Activated CD4-positive, alpha-beta T cell treated with anti-CD3 and anti-CD28 coated beads, Interleukin-2, amount 10 ng/mL, durations not matched to agents 7 days and 5 days (primary cell): ENCODE results near the gene DOK5. TPM values are rescaled to one million over a fixed set of nuclear protein-coding genes. Genes with fewer than 3 reads are reported as not detected.

Experiments used
- CTCF ChIA-PET: fragments of 350-600 bp; sonication (Branson Sonifier 250); formaldehyde crosslinking; loops from one replicate; lab custom pipeline; 2021; ENCODE audit warnings: antibody characterized with exemption; lab: Charles Lee
- POLR2A ChIA-PET: fragments of 350-600 bp; sonication (Branson Sonifier 250); formaldehyde crosslinking; loops from one replicate; lab custom pipeline; 2021; ENCODE audit warnings: antibody characterized with exemption; lab: Charles Lee
- DNase-seq: peaks from one replicate; pipeline ENCODE4 v3.0.0-alpha.2; 2020
- H3K27ac Mint-ChIP-seq: one replicate; pipeline ENCODE4 v1.8.0; 2021; ENCODE audit warnings: mild to moderate bottlenecking, moderate library complexity, mixed read lengths
- H3K27me3 Mint-ChIP-seq: one replicate; pipeline ENCODE4 v1.8.0; 2021; ENCODE audit warnings: mixed read lengths
- H3K36me3 Mint-ChIP-seq: one replicate; pipeline ENCODE4 v1.8.0; 2021; ENCODE audit warnings: low read depth, mixed read lengths
- H3K4me1 Mint-ChIP-seq: one replicate; pipeline ENCODE4 v1.8.0; 2021; ENCODE audit warnings: mixed read lengths
- H3K4me3 Mint-ChIP-seq: one replicate; pipeline ENCODE4 v1.8.0; 2021; ENCODE audit warnings: mild to moderate bottlenecking, moderate library complexity, mixed read lengths
- H3K9me3 Mint-ChIP-seq: one replicate; pipeline ENCODE4 v1.8.0; 2021; ENCODE audit warnings: mixed read lengths
- total RNA-seq, 2 experiments: library from RNA; stranded (reverse); gene quantifications; one replicate each; pipeline ENCODE4 v1.2.3, GENCODE V29; 2021

DOK5 gene
- total RNA-seq, 2 experiments from 2014 or later = not detected

DNA sequence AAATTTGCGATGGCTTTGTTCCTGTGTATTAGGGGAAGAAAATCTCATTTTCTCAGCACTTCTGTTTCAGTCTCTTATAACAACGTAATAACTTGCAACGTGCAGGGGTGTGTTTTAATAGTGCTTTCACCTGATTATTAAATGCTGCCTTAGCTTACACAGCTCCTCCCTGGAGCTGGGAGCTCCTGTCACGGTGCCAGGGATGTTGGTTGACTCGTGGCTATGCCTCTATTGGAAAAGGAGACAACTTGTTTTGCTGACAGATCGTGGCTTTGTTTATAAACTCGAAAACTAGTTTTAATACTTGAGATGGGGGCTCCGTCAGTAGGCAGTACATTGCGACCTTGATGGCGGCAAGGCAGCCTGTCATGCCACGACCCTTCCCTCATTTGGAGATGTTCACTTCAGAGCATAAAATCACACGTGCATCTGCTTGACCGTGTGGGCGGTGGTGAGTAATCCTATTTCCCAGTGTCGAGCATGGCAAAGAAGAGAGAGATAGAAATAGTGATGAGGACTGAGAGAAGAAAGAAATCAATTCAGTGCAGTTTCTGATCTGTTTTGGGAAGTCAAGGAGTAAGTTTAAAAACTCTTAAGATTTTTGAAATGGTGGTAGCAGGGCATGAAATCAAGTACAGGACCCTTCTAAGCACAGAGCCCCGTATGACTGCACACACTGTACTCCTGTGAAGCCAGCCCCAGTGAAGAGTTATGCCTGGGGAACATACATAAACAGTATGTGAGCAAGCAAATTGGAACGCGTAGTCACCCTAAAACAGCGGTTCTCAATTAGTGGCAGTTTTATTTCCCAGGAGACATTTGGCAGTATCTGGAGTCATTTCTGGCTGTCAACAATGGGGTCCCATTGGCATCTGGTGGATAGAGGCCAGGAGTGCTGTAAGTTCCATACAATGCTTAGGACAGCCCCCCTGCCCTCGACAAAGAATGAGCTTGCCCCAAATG lies 147.2 kb downstream of the DOK5 start:
- H3K4me1 Mint-ChIP-seq = no peaks in the 10 kb centered on the region
- no peak overlapping the region for H3K4me3 Mint-ChIP-seq
- H3K36me3 Mint-ChIP-seq = no peaks in the 10 kb centered on the region
- no peaks in the 10 kb centered on the region for H3K9me3 Mint-ChIP-seq
- POLR2A ChIA-PET = no interaction called here
- DNase-seq = no peak
- no peaks in the 10 kb centered on the region for H3K27me3 Mint-ChIP-seq
- CTCF ChIA-PET = no interaction called here
- no peak overlapping the region for H3K27ac Mint-ChIP-seq

DNA sequence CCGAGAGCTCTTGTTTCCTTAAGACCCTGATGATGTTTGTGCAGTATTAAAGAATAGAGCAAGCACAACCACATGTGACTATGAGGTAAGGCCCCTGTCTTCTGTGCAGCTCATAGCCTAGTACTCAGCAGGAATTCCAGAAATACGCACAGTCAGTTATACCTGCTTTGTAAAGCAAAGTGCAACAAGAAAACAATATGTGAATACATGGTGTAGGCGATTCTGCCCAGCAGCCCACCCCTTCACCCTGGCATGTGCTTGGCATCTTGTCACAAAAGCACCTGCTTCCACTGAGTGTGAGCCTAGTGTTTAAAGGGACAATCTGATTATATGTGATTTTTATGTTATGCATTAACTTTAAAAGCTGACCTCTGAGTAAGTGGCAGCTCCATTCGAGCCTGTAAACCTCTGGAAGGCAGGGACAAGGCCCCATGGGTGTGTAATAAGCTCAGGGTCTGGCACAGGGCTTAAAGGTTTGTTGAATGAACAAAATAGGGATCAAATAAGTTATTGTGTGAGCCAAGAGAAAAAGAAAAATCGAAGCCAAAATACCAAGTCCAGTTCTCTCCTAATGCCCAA lies 148.7 kb downstream of the DOK5 start:
- Mint-ChIP-seq H3K27ac (no peak overlapping the region), H3K27me3 (no peaks in the 10 kb centered on the region), H3K4me3 (no peak overlapping the region), H3K36me3 (no peaks in the 10 kb centered on the region), H3K4me1 (no peaks in the 10 kb centered on the region), H3K9me3 (no peaks in the 10 kb centered on the region)
- ChIA-PET POLR2A (no interaction called here), CTCF (no interaction called here)
- no peak for DNase-seq

DNA sequence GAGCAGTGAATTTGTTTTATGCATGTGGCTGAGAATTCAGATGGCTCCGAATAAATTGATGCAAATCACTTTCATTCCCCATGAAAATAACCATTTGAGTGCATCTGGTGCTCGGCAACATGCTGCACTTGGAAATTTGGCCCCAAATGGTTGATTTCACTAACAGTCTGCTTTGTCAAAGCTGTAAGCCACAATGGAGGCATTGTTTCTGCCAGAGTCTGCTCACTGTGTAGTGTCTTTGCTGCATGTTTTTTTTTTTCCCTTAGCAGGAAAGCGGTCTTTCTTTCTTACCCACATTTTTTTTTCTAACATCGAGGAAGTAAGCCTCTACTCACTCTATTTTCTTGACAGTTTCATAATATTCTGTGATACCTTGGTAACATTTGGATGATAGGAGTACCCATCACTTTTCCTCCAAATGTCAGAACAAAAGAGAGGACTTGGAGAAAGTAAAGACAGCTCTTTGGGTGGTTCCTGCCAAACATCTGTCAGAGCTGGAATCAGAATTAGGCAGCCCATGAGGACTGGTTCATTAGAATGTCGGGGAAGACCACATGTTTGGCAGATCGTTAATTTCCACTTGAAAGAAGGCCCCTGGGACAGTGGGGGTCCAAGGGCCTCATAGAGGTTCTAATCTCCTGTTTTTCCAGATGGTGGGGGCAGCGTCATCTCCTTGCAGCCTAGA lies 149.5 kb downstream of the DOK5 start:
- no peaks in the 10 kb centered on the region for H3K9me3 Mint-ChIP-seq
- no peak overlapping the region for H3K4me3 Mint-ChIP-seq

DNA sequence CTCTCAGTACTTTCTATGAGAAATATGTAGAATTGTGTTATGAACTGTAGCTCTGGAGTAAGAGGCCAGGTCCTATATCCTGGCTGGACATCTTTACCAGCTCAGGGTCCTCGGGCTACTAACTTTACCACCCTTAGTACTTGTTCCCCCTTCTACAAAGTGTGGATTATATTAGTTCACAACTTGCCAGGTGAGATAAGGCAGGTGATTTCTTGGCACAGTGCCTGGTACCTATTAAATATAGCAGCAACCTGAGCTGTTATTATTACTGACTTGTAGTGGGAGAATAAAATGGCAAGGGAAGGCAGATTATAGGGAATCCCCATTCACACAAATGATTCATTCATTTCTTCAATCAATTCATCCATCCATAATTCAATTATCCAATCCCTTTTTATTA lies 150.1 kb downstream of the DOK5 start:
- DNase-seq = no peak
- Mint-ChIP-seq H3K36me3 (no peaks in the 10 kb centered on the region), H3K27me3 (no peaks in the 10 kb centered on the region), H3K4me3 (no peak overlapping the region), H3K4me1 (no peaks in the 10 kb centered on the region), H3K9me3 (no peaks in the 10 kb centered on the region), H3K27ac (no peak overlapping the region)
- CTCF ChIA-PET = no interaction called here
- POLR2A ChIA-PET = no interaction called here

More for the DNA sequence above, 149.5 kb downstream of the DOK5 start:
- DNase-seq = no peak
- H3K27ac Mint-ChIP-seq = no peak overlapping the region
- CTCF ChIA-PET = no interaction called here
- no peaks in the 10 kb centered on the region for H3K4me1 Mint-ChIP-seq
- no peaks in the 10 kb centered on the region for H3K27me3 Mint-ChIP-seq
- H3K36me3 Mint-ChIP-seq = no peaks in the 10 kb centered on the region
- POLR2A ChIA-PET = no interaction called here

DNA sequence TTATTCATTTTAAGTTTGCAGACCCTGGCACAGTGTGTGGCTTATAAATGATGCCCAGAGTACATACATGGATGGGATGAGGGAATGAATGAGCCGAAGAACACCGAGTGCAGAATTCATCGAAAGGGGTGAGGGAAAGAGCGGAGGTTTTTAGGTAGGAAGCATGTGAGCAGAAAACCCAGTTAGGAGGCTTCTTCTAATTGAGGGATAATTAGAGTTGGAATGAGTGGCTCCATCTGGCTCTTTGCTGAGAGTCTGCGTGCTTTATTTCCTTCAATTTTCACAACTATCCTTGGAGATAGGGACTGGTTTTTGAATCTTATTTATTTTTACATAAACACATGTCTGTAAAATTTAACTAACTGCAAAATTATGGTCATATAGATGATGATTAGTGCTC lies 150.7 kb downstream of the DOK5 start:
- Mint-ChIP-seq H3K9me3 (no peaks in the 10 kb centered on the region), H3K4me3 (no peak overlapping the region), H3K4me1 (no peaks in the 10 kb centered on the region), H3K27me3 (no peaks in the 10 kb centered on the region), H3K36me3 (no peaks in the 10 kb centered on the region), H3K27ac (no peak overlapping the region)
- ChIA-PET CTCF (no interaction called here), POLR2A (no interaction called here)
- DNase-seq = no peak

DNA sequence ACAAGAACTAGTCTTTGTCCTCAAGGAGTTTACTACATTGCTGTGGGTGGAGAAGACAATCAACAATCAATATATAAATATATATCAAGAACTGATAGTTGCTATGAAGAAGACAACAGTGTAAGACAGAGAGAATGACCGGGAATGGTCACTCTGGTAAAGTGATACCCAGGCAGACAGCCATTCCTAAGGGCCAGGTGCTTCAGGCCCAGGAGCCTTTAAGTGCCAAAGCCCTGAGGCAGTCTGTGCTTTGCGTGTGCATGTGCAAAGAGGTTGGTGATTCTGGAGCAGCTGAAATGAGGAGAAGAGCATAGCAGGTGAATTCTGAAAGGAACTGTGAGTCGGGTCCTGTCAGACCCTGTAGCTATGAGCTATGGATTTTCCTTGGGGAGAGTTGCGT lies 154.2 kb downstream of the DOK5 start:
- POLR2A ChIA-PET = no interaction called here
- H3K9me3 Mint-ChIP-seq = no peaks in the 10 kb centered on the region
- no peak for DNase-seq
- no peaks in the 10 kb centered on the region for H3K36me3 Mint-ChIP-seq
- CTCF ChIA-PET = no interaction called here
- no peak overlapping the region for H3K27ac Mint-ChIP-seq
- H3K4me3 Mint-ChIP-seq = no peak overlapping the region
- H3K4me1 Mint-ChIP-seq = no peaks in the 10 kb centered on the region
- H3K27me3 Mint-ChIP-seq = no peaks in the 10 kb centered on the region

DNA sequence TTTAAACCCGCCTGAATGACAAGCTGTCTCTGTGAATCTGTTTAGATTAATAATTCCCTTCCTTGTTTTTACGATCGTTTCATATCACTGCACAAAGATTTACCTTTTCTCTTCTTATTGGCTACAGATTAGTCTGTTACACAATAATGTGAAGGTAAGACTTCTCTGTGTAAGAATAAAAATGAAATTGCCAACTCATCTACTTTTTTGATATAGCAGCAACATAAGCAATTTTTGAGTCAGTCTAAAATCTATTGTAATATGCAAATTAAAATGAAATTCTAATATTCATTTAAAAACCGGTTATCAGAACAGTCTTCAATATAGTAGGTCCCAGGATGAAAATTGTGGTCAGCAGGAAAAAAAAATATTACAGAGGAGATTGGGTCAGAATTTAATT lies 155.2 kb downstream of the DOK5 start:
- POLR2A ChIA-PET = no interaction called here
- Mint-ChIP-seq H3K9me3 (no peaks in the 10 kb centered on the region), H3K4me3 (no peak overlapping the region), H3K4me1 (no peaks in the 10 kb centered on the region), H3K27me3 (no peaks in the 10 kb centered on the region), H3K36me3 (no peaks in the 10 kb centered on the region), H3K27ac (no peak overlapping the region)
- DNase-seq = no peak
- CTCF ChIA-PET = no interaction called here

DNA sequence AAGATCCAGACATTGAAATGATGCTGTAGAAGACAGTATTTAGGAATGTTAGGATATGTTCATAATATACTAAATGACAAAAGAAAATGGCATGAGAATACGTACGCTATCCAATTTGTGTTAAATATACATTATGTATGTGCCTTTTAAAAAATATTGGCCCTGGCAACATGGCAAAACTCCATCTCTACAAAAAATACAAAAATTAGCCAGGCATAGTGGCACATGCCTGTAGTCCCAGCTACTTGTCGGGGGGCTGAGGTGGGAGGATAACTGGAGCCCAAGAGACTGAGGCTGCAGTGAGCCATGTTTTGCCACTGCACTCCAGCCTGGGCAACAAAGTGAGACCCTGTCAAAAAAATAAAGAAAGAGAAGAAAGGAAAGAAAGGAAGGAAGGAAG lies 155.7 kb downstream of the DOK5 start:
- POLR2A ChIA-PET = no interaction called here
- no peaks in the 10 kb centered on the region for H3K9me3 Mint-ChIP-seq
- H3K27ac Mint-ChIP-seq = no peak overlapping the region
- no peaks in the 10 kb centered on the region for H3K36me3 Mint-ChIP-seq
- DNase-seq = no peak
- CTCF ChIA-PET = interaction anchor here (1.5 kb wide), 1 partner anchor 13 kb away, joined by 3 read pairs; no protein-coding TSS in a partner anchor
- H3K4me3 Mint-ChIP-seq = no peak overlapping the region
- no peaks in the 10 kb centered on the region for H3K27me3 Mint-ChIP-seq
- H3K4me1 Mint-ChIP-seq = no peaks in the 10 kb centered on the region

DNA sequence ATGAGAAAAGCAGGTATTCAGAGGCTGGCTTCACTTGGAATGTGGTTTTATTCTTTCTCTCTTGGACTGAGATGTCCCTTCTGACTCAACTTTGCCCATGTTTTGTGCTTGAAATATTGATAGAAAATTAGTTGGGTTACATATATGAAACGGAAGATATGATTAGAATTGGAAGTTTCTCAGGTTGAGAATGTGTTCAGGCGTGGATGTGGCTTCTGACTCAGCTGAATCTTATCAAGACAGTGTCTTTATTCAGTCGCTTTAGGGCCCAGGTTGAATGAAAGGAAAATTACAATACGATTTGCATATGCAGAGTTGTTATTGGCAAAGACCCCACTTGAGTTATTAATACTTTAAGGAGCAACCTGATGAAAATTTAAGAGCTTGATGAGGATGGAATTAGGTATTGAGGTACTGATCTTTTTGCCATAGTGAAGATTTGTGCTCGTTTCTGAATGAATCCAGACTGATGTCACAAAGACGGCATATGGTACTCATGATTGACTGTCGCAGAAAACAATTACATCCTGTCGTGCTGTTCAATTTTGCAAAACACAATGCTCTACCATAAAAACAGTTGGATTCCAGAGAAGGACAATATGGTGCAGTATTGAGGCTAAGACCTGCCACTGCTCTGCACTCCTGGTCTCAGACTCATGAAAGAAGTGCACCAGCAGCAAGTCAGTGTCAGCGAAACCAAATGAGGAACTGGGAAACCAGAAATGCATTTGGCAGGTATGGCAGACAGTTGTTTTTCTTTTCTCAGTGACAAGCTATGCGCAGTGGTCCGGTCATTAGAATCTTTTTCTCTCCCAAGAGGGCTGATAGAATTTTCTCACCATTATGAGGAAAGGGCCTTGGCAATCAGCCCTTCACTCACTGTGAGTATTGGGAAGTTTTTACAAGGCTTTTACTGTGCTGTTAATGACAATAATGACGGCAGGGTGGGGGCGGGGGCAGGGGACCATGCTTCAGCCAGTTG lies 158.3 kb downstream of the DOK5 start:
- no peaks in the 10 kb centered on the region for H3K4me1 Mint-ChIP-seq

DNA sequence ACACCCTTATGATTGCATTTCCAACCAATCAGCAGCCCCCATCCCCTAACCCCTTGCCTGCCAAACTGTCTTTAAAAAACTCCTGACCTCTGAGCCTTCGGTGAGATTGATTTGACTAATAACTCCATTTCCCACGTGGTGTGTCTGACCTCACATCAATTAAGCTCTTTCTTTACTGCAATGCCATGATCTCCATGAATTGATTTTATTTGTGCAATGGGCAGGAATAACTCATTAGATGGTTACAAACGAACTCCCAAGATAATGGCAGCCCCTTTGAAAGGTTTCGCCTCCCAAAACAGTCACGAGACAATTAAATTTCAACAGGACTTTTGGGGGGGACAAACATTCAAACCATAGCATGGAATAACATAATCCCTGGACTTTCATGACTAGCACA lies 161.2 kb downstream of the DOK5 start:
- DNase-seq = no peak
- Mint-ChIP-seq H3K4me1 (no peaks in the 10 kb centered on the region), H3K4me3 (no peak overlapping the region), H3K36me3 (no peaks in the 10 kb centered on the region), H3K27me3 (no peaks in the 10 kb centered on the region), H3K9me3 (no peaks in the 10 kb centered on the region), H3K27ac (no peak overlapping the region)
- ChIA-PET POLR2A (no interaction called here), CTCF (no interaction called here)

More for the DNA sequence above, 158.3 kb downstream of the DOK5 start:
- H3K27ac Mint-ChIP-seq = no peak overlapping the region
- H3K36me3 Mint-ChIP-seq = no peaks in the 10 kb centered on the region
- H3K4me3 Mint-ChIP-seq = no peak overlapping the region
- ChIA-PET POLR2A (no interaction called here), CTCF (no interaction called here)
- no peaks in the 10 kb centered on the region for H3K27me3 Mint-ChIP-seq
- H3K9me3 Mint-ChIP-seq = no peaks in the 10 kb centered on the region
- no peak for DNase-seq

DNA sequence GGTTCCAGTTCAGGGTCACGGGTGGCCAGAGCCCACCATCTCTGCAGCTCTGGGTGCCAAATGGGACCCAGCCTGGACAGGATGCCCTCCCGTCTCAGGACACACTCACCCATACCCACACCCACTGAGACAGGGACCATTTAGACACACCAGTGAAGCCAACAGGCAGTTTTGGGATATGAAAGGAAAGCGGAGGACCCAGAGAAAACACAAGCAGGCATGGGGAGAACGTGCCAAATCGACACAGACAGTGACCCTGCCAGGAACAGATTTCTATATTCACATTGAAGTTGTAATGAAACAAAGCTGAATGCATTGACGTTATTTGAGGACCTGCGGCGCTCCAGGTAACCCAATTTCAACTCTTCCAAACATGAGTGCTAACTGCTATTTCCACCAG lies 164.5 kb downstream of the DOK5 start:
- H3K4me1 Mint-ChIP-seq = no peaks in the 10 kb centered on the region
- H3K27ac Mint-ChIP-seq = no peak overlapping the region
- H3K9me3 Mint-ChIP-seq = no peaks in the 10 kb centered on the region
- no peak for DNase-seq
- CTCF ChIA-PET = interaction anchor here (0.5 kb wide), 1 partner anchor 419 kb away, joined by 4 read pairs; no protein-coding TSS in a partner anchor
- POLR2A ChIA-PET = no interaction called here
- H3K36me3 Mint-ChIP-seq = no peaks in the 10 kb centered on the region
- no peaks in the 10 kb centered on the region for H3K27me3 Mint-ChIP-seq
- no peak overlapping the region for H3K4me3 Mint-ChIP-seq

DNA sequence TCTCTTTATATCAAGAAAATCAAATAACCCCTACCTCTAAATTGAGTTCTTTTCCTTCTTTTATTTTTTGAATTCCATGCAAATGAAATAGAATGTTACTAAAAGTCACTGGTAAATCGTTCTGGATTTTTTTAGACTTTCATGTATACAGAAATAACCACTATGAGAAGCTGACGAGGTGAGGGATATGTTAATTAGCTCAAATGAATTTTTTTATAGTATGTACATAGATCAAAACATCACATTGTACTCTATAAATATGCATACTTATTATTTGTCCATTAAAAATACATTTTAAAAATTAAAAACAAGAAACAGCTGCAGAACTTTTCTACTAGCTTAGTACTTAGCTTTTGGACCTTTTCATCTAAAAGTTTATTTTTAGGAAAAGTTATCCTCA lies 165.4 kb downstream of the DOK5 start:
- no peak overlapping the region for H3K4me3 Mint-ChIP-seq
- H3K27ac Mint-ChIP-seq = no peak overlapping the region
- H3K9me3 Mint-ChIP-seq = no peaks in the 10 kb centered on the region
- no peaks in the 10 kb centered on the region for H3K27me3 Mint-ChIP-seq
- ChIA-PET POLR2A (no interaction called here), CTCF (no interaction called here)
- no peaks in the 10 kb centered on the region for H3K36me3 Mint-ChIP-seq
- no peak for DNase-seq
- H3K4me1 Mint-ChIP-seq = no peaks in the 10 kb centered on the region
